Lung (tissue), 12 donors: Measurements from ENCODE around the gene MUSK. TPM values are rescaled to one million over a fixed set of nuclear protein-coding genes. Genes with fewer than 3 reads are reported as not detected.
"Not testable (repeated sequence)": the region's sequence is repeated elsewhere in the genome, so short reads cannot be mapped to it uniquely, and the experiment has no call there.

Experiments used
- ATAC-seq: fragments of 200-7000 bp; cut with Tn5 transposase; one replicate; pipeline ENCODE4 v1.9.1; 2020; ENCODE audit warnings: moderate number of reproducible peaks; ENCODE audit not compliant: insufficient read depth, low FRiP score
- DNase-seq, 3 donors: peaks; one replicate each; pipeline ENCODE4 v3.0.0-alpha.2; 2013 to 2017
- H3K27ac ChIP-seq, 2 donors: one replicate each; pipeline ENCODE4 v1.5.1; 2013; ENCODE audit warnings: mild to moderate bottlenecking in 2 of 2, moderate library complexity in 2 of 2, control low read depth in 1 of 2, inconsistent platforms in 1 of 2, low read depth in 1 of 2, low read length in 1 of 2
- H3K27me3 ChIP-seq, 3 donors: one replicate each; pipeline ENCODE4 v1.5.1; 2013; ENCODE audit warnings: low read length in 2 of 3; ENCODE audit not compliant: control insufficient read depth in 3 of 3, insufficient read depth in 3 of 3
- H3K36me3 ChIP-seq, 4 donors: one replicate each; pipeline ENCODE4 v1.5.1; 2013; ENCODE audit warnings: low read length in 4 of 4, mild to moderate bottlenecking in 1 of 4, moderate library complexity in 1 of 4; ENCODE audit not compliant: control insufficient read depth in 4 of 4, insufficient read depth in 4 of 4
- H3K4me1 ChIP-seq, 5 donors: one replicate each; pipeline ENCODE4 v1.5.1; 2013; ENCODE audit warnings: low read length in 5 of 5, mild to moderate bottlenecking in 2 of 5, moderate library complexity in 1 of 5; ENCODE audit not compliant: control insufficient read depth in 5 of 5, insufficient read depth in 5 of 5
- H3K4me3 ChIP-seq: one replicate; pipeline ENCODE4 v1.5.1; 2013; ENCODE audit warnings: mild to moderate bottlenecking, control low read depth, moderate library complexity
- H3K9ac ChIP-seq, 2 donors: one replicate each; pipeline ENCODE4 v1.5.1; 2013; ENCODE audit warnings: low read length in 2 of 2, control low read depth in 1 of 2; ENCODE audit not compliant: insufficient read depth in 1 of 2
- H3K9me3 ChIP-seq, 4 donors: one replicate each; pipeline ENCODE4 v1.5.1; 2013; ENCODE audit warnings: low read length in 3 of 4, mild to moderate bottlenecking in 1 of 4, moderate library complexity in 1 of 4; ENCODE audit not compliant: control insufficient read depth in 4 of 4, insufficient read depth in 3 of 4
- WGBS, 2 donors: extraction: QIAGEN DNeasy Blood & Tissue Kit; methylation state at CpG; one replicate each; pipeline ENCODE4 v1.1.7; 2013; 5-methylcytosine and 5-hydroxymethylcytosine counted together
- polyA plus RNA-seq, 2 donors: library from polyadenylated mRNA; stranded (reverse); fragments of 200-250 nt; gene quantifications; one replicate each; pipeline ENCODE4 v1.2.1, GENCODE V29; 2013
- total RNA-seq, 2 donors: library from RNA; depleted of rRNA in 1 of 2; stranded (reverse); fragments of >200 nt in 1 of 2; gene quantifications; one replicate each; pipeline ENCODE4 v1.2.1, GENCODE V29; 2014 to 2021
- TF ChIP-seq, protein P1 (sequence below): IDR thresholded peaks from 2 replicates; pipeline ENCODE4 v1.5.1; 2012; ENCODE audit warnings: mild to moderate bottlenecking; ENCODE audit errors: control extremely low read depth, extremely low read depth
- donor health status: control.
- donor health status: control.
- donor health status: Bipolar disorder and iron deficiency.
- donor health status: healthy.
- donor health status: DM: yes; HTN: yes; CAD: no.

Gene MUSK
- total and polyA plus RNA-seq, 4 donors = 0.14 to 2.8 (median 0.43) TPM

DNA sequence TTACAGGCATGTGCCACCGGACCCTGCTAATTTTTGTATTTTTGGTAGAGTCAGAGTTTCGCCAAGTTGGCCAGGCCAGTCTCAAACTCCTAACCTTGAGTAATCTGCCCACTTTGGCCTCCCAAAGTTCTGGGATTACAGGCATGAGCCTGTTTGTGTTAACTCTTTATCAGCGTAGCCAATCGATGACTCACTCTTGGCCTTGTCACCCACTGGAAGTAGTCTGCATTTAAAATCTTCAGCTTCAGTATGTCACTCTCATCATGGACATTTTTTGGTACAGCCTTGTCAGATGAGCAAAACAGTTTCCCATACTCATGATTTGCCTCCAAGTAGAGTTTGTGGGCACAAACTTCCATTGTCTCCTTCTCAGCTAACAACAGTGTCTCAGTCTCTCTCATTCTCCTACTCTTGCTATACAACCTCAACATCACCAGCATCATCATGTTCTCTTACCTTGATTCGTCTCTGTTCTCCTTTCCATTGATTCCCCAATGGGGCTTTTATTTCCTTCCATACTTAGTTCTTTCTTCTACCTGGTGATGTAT is 22.5 kb downstream of the MUSK start:
- no peak for ATAC-seq
- H3K36me3 ChIP-seq = no peaks in the 10 kb centered on the region

DNA sequence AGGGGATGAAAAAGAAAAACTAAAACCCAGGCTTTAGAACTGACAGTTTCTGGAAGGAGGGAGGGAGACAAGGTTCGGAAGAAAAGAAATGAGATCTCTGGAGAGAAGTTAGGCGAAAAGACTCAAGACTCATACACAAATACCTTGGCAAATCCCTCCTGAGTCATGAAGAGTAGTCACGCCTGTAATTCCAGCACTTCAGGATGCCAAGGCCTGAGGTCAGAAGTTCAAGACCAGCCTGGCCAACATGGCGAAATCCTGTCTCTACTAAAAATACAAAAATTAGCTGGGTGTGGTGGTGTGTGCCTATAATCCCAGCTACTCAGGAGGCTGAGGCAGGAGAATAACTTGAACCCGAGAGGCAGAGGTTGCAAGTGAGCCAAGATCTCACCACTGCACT is 27.3 kb downstream of the MUSK start:
- not testable (repeated sequence) for H3K27me3 ChIP-seq, ATAC-seq, H3K9me3 ChIP-seq, DNase-seq, H3K36me3 ChIP-seq, H3K4me1 ChIP-seq, H3K27ac ChIP-seq, H3K9ac ChIP-seq, H3K4me3 ChIP-seq
- WGBS, 2 donors = 78 to 88% methylated on average over 5 of the region's 5 CpGs

More for the DNA sequence above, 22.5 kb downstream of the MUSK start:
- no peaks in the 10 kb centered on the region for H3K9me3 ChIP-seq
- H3K27me3 ChIP-seq = no peaks in the 10 kb centered on the region
- H3K4me3 ChIP-seq = no peak overlapping the region
- no peak overlapping the region for H3K9ac ChIP-seq
- DNase-seq = no peak
- no peak overlapping the region for H3K27ac ChIP-seq
- 95 to 96% methylated on average over 5 of the region's 5 CpGs for WGBS, 2 donors
- H3K4me1 ChIP-seq = no peaks in the 10 kb centered on the region
- TF ChIP-seq, protein P1, sequence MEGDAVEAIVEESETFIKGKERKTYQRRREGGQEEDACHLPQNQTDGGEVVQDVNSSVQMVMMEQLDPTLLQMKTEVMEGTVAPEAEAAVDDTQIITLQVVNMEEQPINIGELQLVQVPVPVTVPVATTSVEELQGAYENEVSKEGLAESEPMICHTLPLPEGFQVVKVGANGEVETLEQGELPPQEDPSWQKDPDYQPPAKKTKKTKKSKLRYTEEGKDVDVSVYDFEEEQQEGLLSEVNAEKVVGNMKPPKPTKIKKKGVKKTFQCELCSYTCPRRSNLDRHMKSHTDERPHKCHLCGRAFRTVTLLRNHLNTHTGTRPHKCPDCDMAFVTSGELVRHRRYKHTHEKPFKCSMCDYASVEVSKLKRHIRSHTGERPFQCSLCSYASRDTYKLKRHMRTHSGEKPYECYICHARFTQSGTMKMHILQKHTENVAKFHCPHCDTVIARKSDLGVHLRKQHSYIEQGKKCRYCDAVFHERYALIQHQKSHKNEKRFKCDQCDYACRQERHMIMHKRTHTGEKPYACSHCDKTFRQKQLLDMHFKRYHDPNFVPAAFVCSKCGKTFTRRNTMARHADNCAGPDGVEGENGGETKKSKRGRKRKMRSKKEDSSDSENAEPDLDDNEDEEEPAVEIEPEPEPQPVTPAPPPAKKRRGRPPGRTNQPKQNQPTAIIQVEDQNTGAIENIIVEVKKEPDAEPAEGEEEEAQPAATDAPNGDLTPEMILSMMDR = no peak

DNA sequence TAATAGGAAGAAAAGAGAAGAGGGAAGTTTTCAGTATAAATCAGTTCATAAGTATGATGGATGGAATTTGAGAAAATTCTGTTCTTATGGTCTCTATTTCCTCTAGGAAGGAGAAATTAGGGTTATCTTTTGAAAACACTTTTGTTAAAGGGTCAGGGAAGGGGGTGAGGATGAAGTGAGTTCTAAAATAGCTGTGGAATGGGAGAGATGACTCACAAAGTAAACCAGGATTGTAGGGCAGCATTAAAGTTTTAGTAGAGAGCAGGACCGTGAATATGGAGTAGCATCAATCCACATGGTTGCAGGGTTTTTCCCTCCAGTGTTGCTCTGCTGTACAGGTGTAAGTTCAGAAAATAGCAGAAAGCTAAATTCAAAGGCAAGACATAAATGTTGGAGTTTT is 32.4 kb downstream of the MUSK start:
- no peaks in the 10 kb centered on the region for H3K9me3 ChIP-seq
- TF ChIP-seq, protein P1 = no peak
- ATAC-seq = no peak

GRCh38 chr9:110703669-110704068 is 35.1 kb downstream of the MUSK start:
- Histone ChIP-seq H3K4me3 (no peak overlapping the region), H3K9me3 (no peaks in the 10 kb centered on the region), H3K9ac (no peak overlapping the region), H3K27me3 (no peaks in the 10 kb centered on the region), H3K36me3 (no peaks in the 10 kb centered on the region), H3K4me1 (peaks cover 0 to 3% (median 0%) of the 10 kb centered on the region in 5 donors), H3K27ac (no peak overlapping the region)
- TF ChIP-seq, protein P1 = no peak
- no peak for ATAC-seq
- 70 to 100% methylated on average over 2 of the region's 2 CpGs for WGBS, 2 donors
- no peak for DNase-seq

More for the DNA sequence above, 32.4 kb downstream of the MUSK start:
- H3K9ac ChIP-seq = no peak overlapping the region
- H3K4me3 ChIP-seq = no peak overlapping the region
- WGBS, 2 donors = 70 to 95% methylated on average over 1 of the region's 1 CpG
- no peaks in the 10 kb centered on the region for H3K27me3 ChIP-seq
- no peaks in the 10 kb centered on the region for H3K36me3 ChIP-seq
- no peak for DNase-seq
- H3K27ac ChIP-seq = no peak overlapping the region
- H3K4me1 ChIP-seq = no peaks in the 10 kb centered on the region
